NCI-H460 (cell line): ENCODE data around the gene SHROOM2. TPM values are rescaled to one million over a fixed set of nuclear protein-coding genes. Genes with fewer than 3 reads are reported as not detected.
"Not testable (repeated sequence)": the region's sequence is repeated elsewhere in the genome, so short reads cannot be mapped to it uniquely, and the experiment has no call there.

Source experiments
- DNase-seq: peaks from one replicate; pipeline ENCODE4 v3.0.0-alpha.2; 2016; ENCODE audit warnings: low read depth; ENCODE audit errors: extremely low read depth
- polyA plus RNA-seq: library from polyadenylated mRNA; depleted of rRNA; stranded (reverse); fragments of >200 nt; gene quantifications from 2 replicates; pipeline ENCODE4 v1.2.3, GENCODE V29; 2014; cell fraction: nucleus; rRNA removed
- total RNA-seq: library from RNA; depleted of rRNA; stranded (reverse); fragments of >200 nt; shearing (Covaris generic); gene quantifications from 2 replicates; pipeline ENCODE4 v1.2.3, GENCODE V29; 2014; rRNA removed

SHROOM2 gene, protein sequence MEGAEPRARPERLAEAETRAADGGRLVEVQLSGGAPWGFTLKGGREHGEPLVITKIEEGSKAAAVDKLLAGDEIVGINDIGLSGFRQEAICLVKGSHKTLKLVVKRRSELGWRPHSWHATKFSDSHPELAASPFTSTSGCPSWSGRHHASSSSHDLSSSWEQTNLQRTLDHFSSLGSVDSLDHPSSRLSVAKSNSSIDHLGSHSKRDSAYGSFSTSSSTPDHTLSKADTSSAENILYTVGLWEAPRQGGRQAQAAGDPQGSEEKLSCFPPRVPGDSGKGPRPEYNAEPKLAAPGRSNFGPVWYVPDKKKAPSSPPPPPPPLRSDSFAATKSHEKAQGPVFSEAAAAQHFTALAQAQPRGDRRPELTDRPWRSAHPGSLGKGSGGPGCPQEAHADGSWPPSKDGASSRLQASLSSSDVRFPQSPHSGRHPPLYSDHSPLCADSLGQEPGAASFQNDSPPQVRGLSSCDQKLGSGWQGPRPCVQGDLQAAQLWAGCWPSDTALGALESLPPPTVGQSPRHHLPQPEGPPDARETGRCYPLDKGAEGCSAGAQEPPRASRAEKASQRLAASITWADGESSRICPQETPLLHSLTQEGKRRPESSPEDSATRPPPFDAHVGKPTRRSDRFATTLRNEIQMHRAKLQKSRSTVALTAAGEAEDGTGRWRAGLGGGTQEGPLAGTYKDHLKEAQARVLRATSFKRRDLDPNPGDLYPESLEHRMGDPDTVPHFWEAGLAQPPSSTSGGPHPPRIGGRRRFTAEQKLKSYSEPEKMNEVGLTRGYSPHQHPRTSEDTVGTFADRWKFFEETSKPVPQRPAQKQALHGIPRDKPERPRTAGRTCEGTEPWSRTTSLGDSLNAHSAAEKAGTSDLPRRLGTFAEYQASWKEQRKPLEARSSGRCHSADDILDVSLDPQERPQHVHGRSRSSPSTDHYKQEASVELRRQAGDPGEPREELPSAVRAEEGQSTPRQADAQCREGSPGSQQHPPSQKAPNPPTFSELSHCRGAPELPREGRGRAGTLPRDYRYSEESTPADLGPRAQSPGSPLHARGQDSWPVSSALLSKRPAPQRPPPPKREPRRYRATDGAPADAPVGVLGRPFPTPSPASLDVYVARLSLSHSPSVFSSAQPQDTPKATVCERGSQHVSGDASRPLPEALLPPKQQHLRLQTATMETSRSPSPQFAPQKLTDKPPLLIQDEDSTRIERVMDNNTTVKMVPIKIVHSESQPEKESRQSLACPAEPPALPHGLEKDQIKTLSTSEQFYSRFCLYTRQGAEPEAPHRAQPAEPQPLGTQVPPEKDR (N-terminal part only)
- 0.12 and 0.17 TPM in 2 replicates for total RNA-seq
- 0.04 TPM in 1 of 2 replicates, not detected in the other for polyA plus RNA-seq

- no peak for DNase-seq
These were observed at the start of gene SHROOM2 for GRCh38 chrX:9785944-9786797. Gene SHROOM2 (plus strand): TSS chrX:9786429. CDS start chrX:9786546, 117 bp downstream.

GRCh38 chrX:9737363-9737762 is 48.9 kb upstream of the SHROOM2 start:
- DNase-seq = no peak

DNA sequence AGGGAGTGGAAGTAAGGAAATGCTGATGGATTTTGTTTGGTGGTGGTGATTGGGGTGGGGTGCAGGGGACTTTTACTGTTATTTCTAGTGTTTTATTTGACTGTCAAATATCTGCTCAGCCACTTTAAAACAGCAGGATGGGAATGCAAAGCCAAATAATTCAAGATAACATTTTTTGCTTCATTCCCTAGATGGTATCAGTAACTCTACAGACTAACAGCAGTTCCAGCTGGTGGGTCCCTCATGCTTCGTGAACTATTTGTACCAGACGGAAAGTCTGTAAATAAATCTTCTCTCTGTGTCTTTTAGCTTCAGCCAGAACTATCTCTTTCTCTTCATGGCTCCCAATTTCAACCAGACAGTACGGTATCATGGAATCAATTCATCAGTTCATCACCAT is 48.1 kb upstream of the SHROOM2 start:
- no peak for DNase-seq

DNA sequence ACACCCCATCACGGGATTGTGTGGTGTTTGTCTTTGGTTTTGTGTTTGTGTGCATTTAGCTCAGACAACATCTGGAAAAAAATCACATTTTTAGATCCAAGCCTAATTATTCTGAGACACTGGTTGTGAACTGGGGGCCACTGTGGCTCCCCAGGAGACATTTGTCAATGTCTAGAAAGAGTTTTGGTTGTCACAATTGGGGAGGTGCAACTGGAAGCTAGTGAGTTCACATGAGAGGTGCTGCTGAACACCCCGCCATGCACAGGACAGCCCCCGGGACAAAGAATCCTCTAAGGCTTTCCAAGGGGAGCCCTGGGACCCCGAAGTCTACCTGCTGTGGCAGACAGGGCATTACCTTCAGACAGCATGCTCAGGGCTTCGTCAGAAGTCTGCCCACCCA is 47.1 kb upstream of the SHROOM2 start:
- DNase-seq = no peak

GRCh38 chrX:9745417-9746115 is 40.7 kb upstream of the SHROOM2 start:
- no peak for DNase-seq

DNA sequence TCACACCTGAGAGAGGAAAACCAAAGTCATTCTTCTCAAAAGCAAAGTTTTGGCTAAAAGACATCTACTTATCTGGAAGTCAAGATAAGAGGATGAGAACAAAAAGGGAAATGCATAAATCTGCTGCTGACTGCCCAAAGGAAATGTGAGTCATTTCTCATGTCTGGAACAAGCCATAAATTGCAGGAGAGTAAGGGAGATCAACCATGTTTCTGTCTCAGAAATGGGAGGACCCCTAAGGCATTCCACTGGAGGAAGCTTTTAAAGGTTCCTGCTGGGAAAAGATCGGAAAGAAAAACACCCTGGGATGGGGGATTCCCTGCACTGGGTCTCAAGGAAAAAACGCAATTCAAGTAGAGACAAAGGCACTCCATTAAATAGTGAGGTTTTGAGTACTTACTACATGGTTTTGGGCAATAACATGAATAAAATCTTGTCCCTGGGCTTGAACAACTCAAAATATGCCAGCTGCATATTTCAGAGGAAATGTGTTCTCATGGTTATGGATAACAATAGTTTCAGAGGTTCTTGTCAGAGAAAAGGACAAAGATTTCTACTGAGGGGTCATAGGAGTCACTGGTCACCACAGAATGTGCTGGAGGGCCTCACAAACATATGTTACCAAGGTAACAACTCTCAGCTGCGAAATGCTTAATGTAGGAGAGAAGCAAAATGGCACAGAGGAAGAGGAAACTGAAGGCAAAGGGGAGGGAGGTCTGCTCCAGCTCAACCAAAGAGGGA is 39.9 kb upstream of the SHROOM2 start:
- DNase-seq = no peak

GRCh38 chrX:9747644-9748043 is 38.6 kb upstream of the SHROOM2 start:
- DNase-seq = no peak

- no peak for DNase-seq
These were observed 37.0 kb upstream of the SHROOM2 start for GRCh38 chrX:9749146-9749692.

DNA sequence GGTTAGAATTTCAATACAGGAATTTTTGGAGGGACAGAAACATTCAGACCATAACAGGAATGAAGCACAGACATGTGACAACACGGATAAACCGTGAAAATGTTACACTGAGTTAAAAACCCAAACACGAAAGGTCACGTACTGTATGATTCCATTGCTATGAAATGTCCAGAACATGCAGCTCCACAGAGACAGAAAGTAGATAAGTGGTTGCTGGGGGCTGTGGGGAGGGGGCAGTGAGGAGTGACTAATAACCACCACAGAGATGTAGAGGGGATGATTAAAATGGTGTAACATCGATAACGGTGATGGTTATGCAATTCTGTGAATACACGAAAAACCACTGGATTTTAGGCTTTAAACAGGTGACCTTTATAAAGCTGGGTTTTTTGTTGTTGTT is 28.9 kb upstream of the SHROOM2 start:
- DNase-seq = no peak

- no peak for DNase-seq
These were observed 28.1 kb upstream of the SHROOM2 start for GRCh38 chrX:9758021-9758638.

- DNase-seq = no peak
These were observed 26.9 kb upstream of the SHROOM2 start for GRCh38 chrX:9759337-9759736.

DNA sequence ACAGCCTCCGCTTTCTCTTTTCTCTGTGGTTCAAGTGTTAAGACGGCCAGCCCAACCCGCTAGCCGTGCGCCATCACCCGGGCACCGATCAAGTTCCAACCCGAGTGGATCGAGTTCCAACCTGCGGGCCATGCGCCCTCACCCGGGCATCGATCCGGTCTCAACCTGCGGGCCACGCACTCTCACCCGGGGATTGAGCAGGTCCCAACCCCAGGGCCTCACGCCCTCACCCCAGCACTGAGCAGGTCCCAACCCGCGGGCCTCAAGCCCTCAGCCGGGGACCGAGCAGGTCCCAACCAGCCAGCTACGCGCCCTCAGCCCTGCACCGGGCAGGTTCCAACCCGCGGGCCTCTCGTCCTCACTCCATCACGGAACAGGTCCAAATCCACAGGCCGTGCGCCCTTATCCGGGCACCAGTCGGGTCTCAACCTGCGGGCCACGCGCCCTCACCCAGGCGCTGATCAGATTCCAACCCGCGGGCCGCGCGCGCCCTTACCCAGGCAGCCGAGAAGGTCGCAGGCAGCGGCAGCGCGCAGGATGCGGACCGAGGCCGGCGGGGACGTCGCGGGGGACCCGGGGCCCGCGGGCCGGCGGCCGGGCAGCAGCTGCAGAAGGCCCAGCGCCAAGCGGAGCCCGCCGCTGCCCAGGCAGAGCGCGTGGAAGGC is 21.0 kb upstream of the SHROOM2 start:
- DNase-seq = no peak

GRCh38 chrX:9765737-9766097 is 20.5 kb upstream of the SHROOM2 start, which contains the start of gene GPR143:
Gene GPR143 (minus strand): TSS chrX:9765847. CDS start chrX:9765817, 30 bp downstream.
- DNase-seq = no peak

DNA sequence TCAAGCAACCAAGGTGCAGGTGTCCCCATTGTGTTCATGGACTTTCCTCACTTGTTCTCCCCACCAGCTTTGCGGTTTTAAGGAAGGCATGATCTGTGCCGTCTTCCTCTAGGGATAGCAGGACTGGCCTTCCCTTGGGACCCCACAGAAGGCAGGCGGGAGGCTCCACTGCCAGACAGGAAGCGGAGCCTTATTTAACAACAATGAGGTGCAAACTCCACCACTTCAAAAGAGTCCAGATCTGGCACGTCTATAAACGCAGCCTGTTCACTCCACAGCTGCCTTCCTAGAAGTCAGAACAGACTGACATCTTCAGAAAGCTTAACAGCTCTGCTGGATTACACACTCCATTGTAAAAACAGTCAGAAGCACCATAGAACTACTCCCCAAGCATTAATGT is 18.9 kb upstream of the SHROOM2 start:
- no peak for DNase-seq

GRCh38 chrX:9768321-9768839 is 17.8 kb upstream of the SHROOM2 start:
- DNase-seq = not testable (repeated sequence)

- DNase-seq = no peak
These were observed 15.9 kb upstream of the SHROOM2 start for GRCh38 chrX:9770319-9770718.

- no peak for DNase-seq
These were observed 13.3 kb upstream of the SHROOM2 start for GRCh38 chrX:9772943-9773342.
